Stomach (tissue), 9 donors: ENCODE measurements around the gene EXOC4. TPM values are rescaled to one million over a fixed set of nuclear protein-coding genes. Genes with fewer than 3 reads are reported as not detected.

ENCODE experiments used
- DNase-seq, 2 donors: peaks; one replicate each; pipeline versions ENCODE4 v3.0.0 to v3.0.0-alpha.2; 2013 to 2019
- H3K27ac ChIP-seq, 5 donors: fragments of 200-600 bp in 4 of 5; sonication (generic) in 4 of 5; one replicate each; pipeline ENCODE4 v1.5.1; 2013 to 2019; ENCODE audit warnings: mild to moderate bottlenecking in 1 of 5, moderate library complexity in 1 of 5
- H3K27me3 ChIP-seq, 3 donors: fragments of 200-600 bp; sonication (generic); one replicate each; pipeline ENCODE4 v1.5.1; 2017 to 2019; ENCODE audit warnings: mixed run types in 1 of 3
- H3K36me3 ChIP-seq, 4 donors: fragments of 200-600 bp; sonication (generic); 1 replicate in 3 of 4; 2 replicates in 1 of 4; pipeline ENCODE4 v1.5.1; 2016 to 2019
- H3K4me1 ChIP-seq, 4 donors: fragments of 200-600 bp; sonication (generic); one replicate each; pipeline ENCODE4 v1.5.1; 2016 to 2019
- H3K4me3 ChIP-seq, 4 donors: fragments of 200-600 bp; sonication (generic) in 3 of 4; one replicate each; pipeline ENCODE4 v1.5.1; 2016 to 2019; ENCODE audit warnings: mild to moderate bottlenecking in 1 of 4
- H3K9me3 ChIP-seq, 4 donors: fragments of 200-600 bp; sonication (generic); one replicate each; pipeline ENCODE4 v1.5.1; 2016 to 2019
- CTCF ChIP-seq, 7 experiments: fragments of 450-650 bp in 4 of 7; fragments of 200-600 bp in 3 of 7; sonication (generic) in 3 of 7; IDR thresholded peaks; one replicate each; pipeline ENCODE4 v1.5.1; 2016 to 2019; ENCODE audit warnings: antibody characterized with exemption in 7 of 7, control low read depth in 2 of 7, mild to moderate bottlenecking in 1 of 7
- EP300 ChIP-seq: sonication (generic); formaldehyde crosslinking; IDR thresholded peaks from one replicate; pipeline ENCODE4 v1.6.1; 2017; ENCODE audit warnings: antibody characterized with exemption
- POLR2A ChIP-seq, 4 donors: fragments of 450-650 bp; IDR thresholded peaks; one replicate each; pipeline ENCODE4 v1.6.1; 2016; ENCODE audit warnings: antibody characterized with exemption in 4 of 4, control low read depth in 2 of 4, mild to moderate bottlenecking in 1 of 4, moderate library complexity in 1 of 4
- POLR2AphosphoS5 ChIP-seq, 3 donors: sonication (generic); formaldehyde crosslinking; IDR thresholded peaks; one replicate each; pipeline ENCODE4 v1.6.1; 2016; ENCODE audit warnings: antibody characterized with exemption in 3 of 3
- WGBS, 5 donors: extraction: QIAGEN DNeasy Blood & Tissue Kit in 3 of 5; methylation state at CpG; one replicate each; pipeline versions ENCODE4 v1.1.5 to v1.1.7; 2013 to 2018; 5-methylcytosine and 5-hydroxymethylcytosine counted together
- intact Hi-C: fragments of 100-400 bp; cut with DNase I; formaldehyde crosslinking; loops from one replicate; pipeline ENCODE4 v1.15.1; 2023; ENCODE audit warnings: low total_unique reads
- polyA plus RNA-seq, 3 donors: library from polyadenylated mRNA; stranded (reverse); fragments of 200-250 nt; gene quantifications; one replicate each; pipeline ENCODE4 v1.2.3, GENCODE V29; 2013
- total RNA-seq, 5 donors: library from RNA; depleted of rRNA; stranded (reverse); fragments of >200 nt; gene quantifications; one replicate each; pipeline versions ENCODE4 v1.1.0 to v1.2.3, GENCODE V29; 2014 to 2016
- donor health status: healthy with polysubstance abuse.
- donor health status: Bipolar disorder and iron deficiency.
- donor health status: healthy.

The EXOC4 gene
- total and polyA plus RNA-seq, 8 donors = 14.1 to 339 (median 61.1) TPM

GRCh38 chr7:133452577-133452976, 199.7 kb downstream of the EXOC4 start:
- Histone ChIP-seq H3K9me3 (no peaks in the 10 kb centered on the region), H3K4me1 (no peaks in the 10 kb centered on the region), H3K27ac (no peak overlapping the region), H3K4me3 (no peak overlapping the region), H3K36me3 (no peaks in the 10 kb centered on the region), H3K27me3 (no peaks in the 10 kb centered on the region)
- intact Hi-C loops = no loop called here
- 88 to 99% (median 90%) methylated on average over 2 of the region's 2 CpGs for WGBS, 5 donors
- TF ChIP-seq POLR2AphosphoS5 (IDR thresholded peaks at IDR 0.05) (no peak), EP300 (no peak), CTCF (IDR thresholded peaks at IDR 0.05) (no peak), POLR2A (IDR thresholded peaks at IDR 0.05) (no peak)
- no peak for DNase-seq

GRCh38 chr7:133458688-133459087, 205.8 kb downstream of the EXOC4 start:
- H3K36me3 ChIP-seq = no peaks in the 10 kb centered on the region
- H3K4me3 ChIP-seq = no peak overlapping the region
- TF ChIP-seq CTCF (IDR thresholded peaks at IDR 0.05) (no peak), EP300 (no peak), POLR2A (IDR thresholded peaks at IDR 0.05) (no peak), POLR2AphosphoS5 (IDR thresholded peaks at IDR 0.05) (no peak)
- no peak for DNase-seq
- no peak overlapping the region for H3K27ac ChIP-seq
- H3K4me1 ChIP-seq = peaks cover 0 to 3% (median 0%) of the 10 kb centered on the region in 4 donors
- no peaks in the 10 kb centered on the region for H3K27me3 ChIP-seq
- 79 to 91% (median 82%) methylated on average over 2 of the region's 2 CpGs for WGBS, 5 donors
- H3K9me3 ChIP-seq = no peaks in the 10 kb centered on the region
- intact Hi-C loops = no loop called here

GRCh38 chr7:133461421-133461820, 208.5 kb downstream of the EXOC4 start:
- no peak for DNase-seq
- TF ChIP-seq POLR2A (IDR thresholded peaks at IDR 0.05) = no peak
- TF ChIP-seq POLR2AphosphoS5 (IDR thresholded peaks at IDR 0.05) = no peak
- TF ChIP-seq EP300 = no peak
- TF ChIP-seq CTCF (IDR thresholded peaks at IDR 0.05) = no peak
- Histone ChIP-seq H3K4me3 (no peak overlapping the region), H3K27ac (no peak overlapping the region), H3K9me3 (peaks cover 0 to 11% (median 0%) of the 10 kb centered on the region in 4 donors), H3K27me3 (no peaks in the 10 kb centered on the region), H3K36me3 (no peaks in the 10 kb centered on the region), H3K4me1 (peaks cover 0 to 3% (median 0%) of the 10 kb centered on the region in 4 donors)
- WGBS, 5 donors = 22 to 46% (median 33%) methylated on average over 1 of the region's 1 CpG
- intact Hi-C loops = no loop called here

GRCh38 chr7:133475655-133476054, 222.8 kb downstream of the EXOC4 start:
- TF ChIP-seq CTCF (IDR thresholded peaks at IDR 0.05) (no peak), POLR2AphosphoS5 (IDR thresholded peaks at IDR 0.05) (no peak), POLR2A (IDR thresholded peaks at IDR 0.05) (no peak), EP300 (no peak)
- intact Hi-C loops = no loop called here

More at GRCh38 chr7:133475655-133476054, 222.8 kb downstream of the EXOC4 start:
- H3K4me1 ChIP-seq = no peaks in the 10 kb centered on the region
- no peak overlapping the region for H3K27ac ChIP-seq
- H3K9me3 ChIP-seq = no peaks in the 10 kb centered on the region
- DNase-seq = no peak
- H3K27me3 ChIP-seq = no peaks in the 10 kb centered on the region
- no peak overlapping the region for H3K4me3 ChIP-seq
- peaks cover 0 to 28% (median 20%) of the 10 kb centered on the region in 4 donors for H3K36me3 ChIP-seq
